Right lobe of liver (tissue), 4 donors: ENCODE data around the gene NARS2.
"Not testable (repeated sequence)": the region's sequence is repeated elsewhere in the genome, so short reads cannot be mapped to it uniquely, and the experiment has no call there.

Experiments
- POLR2A ChIP-seq: fragments of 450-650 bp; IDR thresholded peaks from one replicate; pipeline ENCODE4 v1.6.1; 2017; ENCODE audit warnings: antibody characterized with exemption, mild to moderate bottlenecking
- TF ChIP-seq, protein P1 (sequence below), 4 donors: fragments of 200-600 bp in 3 of 4; fragments of 450-650 bp in 1 of 4; IDR thresholded peaks; one replicate each; pipeline versions ENCODE4 v1.5.1 to v1.8.0; 2016 to 2022; ENCODE audit warnings: antibody characterized with exemption in 4 of 4, mild to moderate bottlenecking in 2 of 4
- donor health status: DM: no; HTN: no; CAD: no.
- donor health status: DM: no; HTN: no; CAD: no.
- donor health status: DM: no; HTN: yes; CAD: no.

DNA sequence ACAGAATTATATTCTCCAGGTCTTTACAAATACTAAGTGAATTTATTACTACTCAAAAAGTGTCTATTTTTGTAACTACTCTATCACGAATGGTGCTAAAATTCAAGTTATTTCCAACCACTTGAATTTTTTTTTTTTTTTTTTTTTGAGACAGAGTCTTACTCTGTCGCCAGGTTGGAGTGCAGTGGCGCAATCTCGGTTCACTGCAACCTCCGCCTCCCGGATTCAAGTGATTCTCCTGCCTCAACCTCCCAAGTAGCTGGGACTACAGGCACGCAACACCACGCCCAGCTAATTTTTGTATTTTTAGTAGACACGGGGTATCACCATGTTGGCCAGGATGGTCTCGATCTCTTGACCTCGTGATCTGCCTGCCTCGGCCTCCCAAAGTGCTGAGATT is 11.6 kb downstream of the NARS2 start:
- not testable (repeated sequence) for TF ChIP-seq POLR2A
- TF ChIP-seq, protein P1, sequence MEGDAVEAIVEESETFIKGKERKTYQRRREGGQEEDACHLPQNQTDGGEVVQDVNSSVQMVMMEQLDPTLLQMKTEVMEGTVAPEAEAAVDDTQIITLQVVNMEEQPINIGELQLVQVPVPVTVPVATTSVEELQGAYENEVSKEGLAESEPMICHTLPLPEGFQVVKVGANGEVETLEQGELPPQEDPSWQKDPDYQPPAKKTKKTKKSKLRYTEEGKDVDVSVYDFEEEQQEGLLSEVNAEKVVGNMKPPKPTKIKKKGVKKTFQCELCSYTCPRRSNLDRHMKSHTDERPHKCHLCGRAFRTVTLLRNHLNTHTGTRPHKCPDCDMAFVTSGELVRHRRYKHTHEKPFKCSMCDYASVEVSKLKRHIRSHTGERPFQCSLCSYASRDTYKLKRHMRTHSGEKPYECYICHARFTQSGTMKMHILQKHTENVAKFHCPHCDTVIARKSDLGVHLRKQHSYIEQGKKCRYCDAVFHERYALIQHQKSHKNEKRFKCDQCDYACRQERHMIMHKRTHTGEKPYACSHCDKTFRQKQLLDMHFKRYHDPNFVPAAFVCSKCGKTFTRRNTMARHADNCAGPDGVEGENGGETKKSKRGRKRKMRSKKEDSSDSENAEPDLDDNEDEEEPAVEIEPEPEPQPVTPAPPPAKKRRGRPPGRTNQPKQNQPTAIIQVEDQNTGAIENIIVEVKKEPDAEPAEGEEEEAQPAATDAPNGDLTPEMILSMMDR (IDR thresholded peaks at IDR 0.05), result not testable (repeated sequence)
